ENCODE results near the gene TBL3.

TBL3 gene

GRCh38 chr16:1974157-1975070 is 2.6 kb downstream of the TBL3 start:
- DNase-seq, result no peak
- Histone ChIP-seq H3K27me3 (peaks cover 0 to 60% of the 10 kb centered on the region in 2 donors), H3K4me3 (no peak overlapping the region), H3K36me3 (peaks cover 50 to 55% (median 52%) of the 10 kb centered on the region in 3 donors), H3K9me3 (no peaks in the 10 kb centered on the region), H3K27ac (no peak overlapping the region), H3K4me1 (peaks cover 0 to 41% (median 26%) of the 10 kb centered on the region in 4 donors)
- no peak for TF ChIP-seq CTCF (IDR thresholded peaks at IDR 0.05)
- intact Hi-C loops (cut with DNase I; ENCODE audit: low total_unique reads), result loop anchor here (5.0 kb wide), 1 partner anchor 362 kb away; the partner anchor contains the start of genes CRAMP1 and IFT140

- intact Hi-C loops (cut with DNase I; ENCODE audit: low total_unique reads), result no loop called here
- Histone ChIP-seq H3K27me3 (peaks cover 0 to 72% of the 10 kb centered on the region in 2 donors), H3K27ac (no peak overlapping the region), H3K4me1 (peaks cover 0 to 49% (median 31%) of the 10 kb centered on the region in 4 donors), H3K4me3 (no peak overlapping the region), H3K9me3 (no peaks in the 10 kb centered on the region), H3K36me3 (peaks cover 50 to 55% (median 52%) of the 10 kb centered on the region in 3 donors)
- no peak for DNase-seq
- TF ChIP-seq CTCF (IDR thresholded peaks at IDR 0.05), result no peak
These were observed 3.8 kb downstream of the TBL3 start for GRCh38 chr16:1975432-1976215.

- intact Hi-C loops (cut with DNase I; ENCODE audit: low total_unique reads), result no loop called here
- Histone ChIP-seq H3K4me3 (no peak overlapping the region), H3K36me3 (peaks cover 50 to 55% (median 52%) of the 10 kb centered on the region in 3 donors), H3K9me3 (no peaks in the 10 kb centered on the region), H3K4me1 (peaks cover 0 to 49% (median 29%) of the 10 kb centered on the region in 4 donors), H3K27me3 (peaks cover 0 to 78% of the 10 kb centered on the region in 2 donors), H3K27ac (no peak overlapping the region)
- no peak for DNase-seq
- no peak for TF ChIP-seq CTCF (IDR thresholded peaks at IDR 0.05)
These were observed 4.3 kb downstream of the TBL3 start for GRCh38 chr16:1976216-1976520.

GRCh38 chr16:1976951-1977874 is 5.4 kb downstream of the TBL3 start:
- no peak for DNase-seq
- Histone ChIP-seq H3K36me3 (peaks cover 50 to 55% (median 52%) of the 10 kb centered on the region in 3 donors), H3K9me3 (no peaks in the 10 kb centered on the region), H3K4me3 (no peak overlapping the region), H3K4me1 (peaks cover 0 to 47% (median 27%) of the 10 kb centered on the region in 4 donors), H3K27me3 (peaks cover 0 to 85% of the 10 kb centered on the region in 2 donors), H3K27ac (no peak overlapping the region)
- intact Hi-C loops (cut with DNase I; ENCODE audit: low total_unique reads), result no loop called here
- no peak for TF ChIP-seq CTCF (IDR thresholded peaks at IDR 0.05)

GRCh38 chr16:1977875-1978268 is 6.0 kb downstream of the TBL3 start:
- DNase-seq, result no peak
- Histone ChIP-seq H3K27ac (no peak overlapping the region), H3K4me1 (peaks cover 0 to 40% (median 20%) of the 10 kb centered on the region in 4 donors), H3K36me3 (peaks cover 50 to 55% (median 52%) of the 10 kb centered on the region in 3 donors), H3K4me3 (no peak overlapping the region), H3K9me3 (no peaks in the 10 kb centered on the region), H3K27me3 (peaks cover 0 to 85% of the 10 kb centered on the region in 2 donors)
- intact Hi-C loops (cut with DNase I; ENCODE audit: low total_unique reads), result no loop called here
- TF ChIP-seq CTCF (IDR thresholded peaks at IDR 0.05), result no peak

Measured in tibial artery (tissue), 4 donors.